ENCODE measurements around the gene PPIF.

The PPIF gene

DNA sequence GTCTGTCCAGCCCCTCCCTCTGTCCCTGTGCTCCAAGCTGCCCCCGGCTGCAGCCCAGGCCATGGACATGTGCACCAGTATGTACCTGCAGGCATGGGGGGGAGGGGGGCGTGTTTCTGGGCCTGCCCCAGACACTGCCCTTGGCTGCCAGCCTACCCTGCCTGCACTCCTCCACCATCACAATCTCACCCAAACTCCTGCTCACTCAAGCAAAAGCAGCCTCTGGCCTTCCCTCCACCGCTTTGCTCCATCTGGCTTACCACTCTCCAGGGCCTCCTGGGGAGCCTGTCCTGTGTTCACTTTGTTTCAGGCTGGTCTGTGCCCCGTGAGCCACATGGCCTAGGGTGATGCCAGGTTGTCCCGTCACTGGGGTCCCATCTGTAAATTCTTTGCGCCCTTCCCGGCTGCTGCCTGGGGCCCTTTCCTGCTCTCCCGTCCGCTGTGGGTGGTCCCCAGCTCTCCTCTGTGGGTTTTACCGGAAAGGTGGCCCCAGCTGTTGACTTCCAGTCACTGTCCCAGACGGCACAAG, 33.3 kb upstream of the PPIF start:
- no peak for DNase-seq (ENCODE audit: low spot score)

DNA sequence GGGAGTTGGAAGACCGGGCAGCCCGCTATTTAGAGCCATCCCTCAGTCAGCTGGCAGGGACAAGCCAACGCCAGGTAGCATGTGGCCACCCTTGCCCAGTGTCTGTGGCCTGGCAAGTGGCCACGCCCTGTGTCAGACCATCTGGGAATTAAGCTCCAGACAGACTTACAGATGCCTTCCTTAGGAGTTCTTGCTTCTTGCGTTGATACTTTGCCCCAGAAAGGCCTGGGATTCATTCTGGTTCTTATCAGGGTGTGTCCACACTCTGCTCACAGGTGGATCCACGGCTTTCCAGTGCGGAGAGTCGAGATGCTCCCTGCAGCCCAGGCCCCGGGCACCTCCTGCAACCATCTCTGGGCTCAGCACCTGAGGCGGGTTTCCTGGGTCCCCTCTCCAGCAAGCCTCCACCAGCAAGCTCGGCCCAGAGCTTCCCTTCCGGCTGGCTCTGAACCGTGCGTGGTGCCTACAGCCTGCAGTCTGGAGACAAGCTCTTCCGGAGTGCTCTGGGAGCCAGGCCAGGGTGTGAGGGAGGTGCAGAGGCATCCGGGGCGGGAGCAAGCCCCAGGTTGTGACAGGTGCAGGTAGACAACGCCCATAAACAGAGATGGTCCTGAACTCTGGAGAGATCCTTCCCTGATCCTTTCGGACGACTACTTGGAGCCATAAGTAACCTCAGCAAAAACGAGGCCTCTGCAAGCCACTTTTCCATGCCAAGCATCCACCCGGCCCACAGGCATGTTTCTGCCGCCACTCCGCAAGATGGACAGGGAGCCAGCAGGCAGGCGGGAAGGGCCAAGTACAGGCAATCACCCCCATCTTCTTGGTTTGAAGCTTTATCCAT, 32.3 kb upstream of the PPIF start:
- DNase-seq (ENCODE audit: low spot score) = no peak

- DNase-seq (ENCODE audit: low spot score) = no peak
Observed at GRCh38 chr10:79315602-79315920, 31.7 kb upstream of the PPIF start.

DNA sequence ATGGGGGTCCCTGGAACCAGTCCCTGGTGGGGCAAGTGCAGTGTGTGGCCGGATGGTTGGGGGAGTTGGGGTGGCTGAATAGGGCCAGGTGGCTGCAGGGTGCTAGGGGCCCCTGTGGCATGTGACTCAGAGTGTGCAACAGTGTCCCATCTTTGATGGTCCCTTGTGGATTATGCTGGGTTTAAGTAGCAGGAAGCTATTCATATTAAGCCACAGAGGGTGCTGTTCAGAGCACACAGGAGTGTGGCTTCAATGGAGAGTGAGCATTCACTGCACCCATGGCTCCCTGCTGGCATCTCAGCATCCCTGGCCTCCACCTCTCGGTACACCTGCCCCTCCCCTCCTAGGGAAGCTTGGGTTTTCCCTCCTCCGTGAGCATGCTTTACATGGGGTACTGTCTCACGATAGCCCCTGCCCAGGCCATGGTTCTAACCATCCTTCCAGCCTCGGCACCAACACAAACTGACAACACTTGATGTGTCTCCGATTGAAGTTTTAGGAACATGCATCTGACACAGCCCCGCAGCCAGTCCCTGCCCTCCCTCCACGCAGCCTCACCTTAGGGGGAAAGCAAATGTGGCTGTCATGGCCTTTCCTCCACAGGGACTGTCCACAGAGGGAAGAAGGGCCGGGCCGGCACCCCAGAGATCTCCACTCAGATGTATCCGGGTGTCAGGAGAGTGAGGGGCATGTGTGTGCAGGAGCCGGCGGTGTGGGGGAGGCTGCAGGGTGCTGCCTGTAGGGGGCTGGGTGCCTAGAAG, 30.4 kb upstream of the PPIF start:
- no peak for DNase-seq (ENCODE audit: low spot score)

DNA sequence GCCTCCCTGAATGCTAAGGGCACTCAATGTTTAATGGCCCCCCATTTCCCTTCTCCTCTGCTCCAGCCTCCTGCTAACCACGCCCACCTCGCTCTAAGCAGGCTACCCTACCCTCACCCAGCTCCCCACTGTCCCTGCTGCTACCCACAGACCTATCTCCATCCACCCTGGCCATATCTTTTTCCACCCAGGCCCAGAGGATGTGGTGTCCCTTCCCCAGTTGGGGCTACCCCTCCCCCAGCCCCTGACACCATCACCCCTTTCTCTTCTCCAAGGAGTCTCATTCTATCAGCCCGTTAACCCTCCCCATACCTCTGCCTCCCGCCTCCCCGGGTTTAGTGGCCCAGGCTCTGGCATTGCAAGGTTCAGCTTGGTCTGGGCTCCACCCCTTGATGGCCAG, 28.9 kb upstream of the PPIF start:
- DNase-seq (ENCODE audit: low spot score) = no peak

GRCh38 chr10:79319115-79319771, 28.0 kb upstream of the PPIF start:
- DNase-seq (ENCODE audit: low spot score) = no peak

- no peak for DNase-seq (ENCODE audit: low spot score)
Observed at GRCh38 chr10:79320316-79320715, 27.0 kb upstream of the PPIF start.

- peak; percentile 20 for DNase-seq (ENCODE audit: low spot score)
Observed at GRCh38 chr10:79320820-79321493, 26.3 kb upstream of the PPIF start.

- DNase-seq (ENCODE audit: low spot score) = no peak
Observed at GRCh38 chr10:79321494-79321882, 25.8 kb upstream of the PPIF start.

- DNase-seq (ENCODE audit: low spot score) = no peak
Observed at GRCh38 chr10:79321951-79322350, 25.3 kb upstream of the PPIF start.

DNA sequence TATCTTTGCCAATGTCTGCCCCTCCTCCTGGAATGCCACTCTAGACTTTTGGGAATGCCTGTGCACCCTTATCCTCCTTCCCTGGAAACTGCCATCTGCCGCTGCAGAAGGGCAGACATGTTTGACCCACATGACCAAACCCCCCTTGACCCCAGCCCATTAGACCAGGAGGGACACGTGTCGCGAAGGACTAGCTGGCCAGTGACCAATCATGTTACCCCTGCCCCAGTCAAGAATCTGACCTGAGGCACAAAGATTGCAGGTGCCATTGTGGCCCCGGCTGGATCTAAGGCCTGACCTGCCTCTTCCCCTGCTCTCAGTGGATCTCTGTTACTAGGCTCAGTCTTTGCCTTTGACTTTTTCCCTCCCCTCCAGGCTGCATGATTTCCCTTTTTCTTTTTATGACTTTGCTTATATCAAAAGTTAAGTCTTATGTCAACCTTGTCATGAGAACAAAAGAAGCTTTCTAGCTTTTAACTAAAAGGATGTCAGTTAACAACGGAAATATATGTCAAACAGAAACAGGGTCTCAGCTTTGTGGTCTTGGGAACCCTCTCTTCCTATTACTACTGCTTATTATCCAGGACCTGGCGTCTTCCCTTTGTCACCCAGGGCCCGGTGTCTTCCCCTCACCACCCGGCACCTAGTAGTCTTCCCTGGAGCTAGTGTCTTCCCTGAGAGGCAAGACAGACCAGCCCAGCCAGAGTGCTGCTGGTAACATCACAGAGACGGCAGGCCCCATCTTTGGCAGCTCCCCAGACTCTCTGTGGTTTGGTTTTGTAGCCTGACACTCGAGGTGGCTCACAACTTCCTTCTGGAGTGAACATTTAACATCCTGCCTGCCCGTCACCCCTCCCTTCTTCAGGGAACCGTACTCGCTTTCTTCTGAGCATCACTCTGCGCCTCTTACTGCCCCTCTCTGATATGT, 24.4 kb upstream of the PPIF start:
- no peak for DNase-seq (ENCODE audit: low spot score)

DNA sequence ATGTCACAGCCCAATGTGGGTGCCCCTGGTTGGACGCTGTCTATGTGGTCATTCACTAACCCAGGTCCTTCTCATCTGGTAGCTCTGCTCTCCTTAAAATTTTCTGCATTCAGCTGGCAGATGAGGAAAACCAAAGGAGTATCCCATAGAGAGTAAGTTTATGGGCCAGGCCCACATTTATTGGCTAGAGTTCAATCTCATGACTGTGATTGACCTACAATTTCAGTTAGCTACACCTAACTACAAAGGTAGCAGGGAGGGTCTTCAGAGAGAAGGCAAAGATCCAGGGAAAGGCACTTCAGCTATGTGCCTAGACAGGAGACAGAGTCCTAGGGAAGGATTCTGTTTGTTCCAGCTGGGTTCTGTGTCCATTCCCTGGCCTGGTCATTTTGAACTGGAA, 23.7 kb upstream of the PPIF start:
- no peak for DNase-seq (ENCODE audit: low spot score)

DNA sequence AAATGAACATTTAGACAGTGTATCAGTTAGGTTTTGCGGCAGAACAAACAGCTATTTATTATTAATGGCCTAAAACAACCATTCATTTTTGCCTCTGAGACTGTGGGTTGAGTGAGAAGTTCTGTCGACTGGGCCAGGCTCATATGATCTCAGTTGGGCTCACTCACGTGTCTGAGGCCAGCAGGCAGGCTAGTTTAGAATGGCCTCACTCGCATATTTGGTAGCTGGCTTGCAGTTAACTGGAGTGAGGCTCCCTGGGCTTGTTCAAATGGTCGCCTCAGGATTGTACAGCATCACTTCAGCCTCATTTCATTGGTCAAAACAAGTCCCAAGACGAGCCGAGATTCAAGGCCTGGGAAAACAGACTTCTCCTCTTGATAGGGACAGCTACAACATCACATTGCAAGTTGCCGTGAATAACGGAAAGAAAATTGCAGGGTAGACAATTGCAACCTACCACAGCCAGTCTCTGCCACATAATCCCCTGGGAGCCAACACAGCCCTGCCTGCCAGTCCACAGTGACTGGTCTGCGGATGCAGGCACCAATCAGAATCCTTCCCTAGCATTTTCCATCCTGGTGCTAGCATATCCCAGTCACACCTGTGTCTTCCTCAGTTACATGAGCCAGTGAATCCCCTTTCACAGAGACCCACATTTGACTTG, 23.1 kb upstream of the PPIF start:
- no peak for DNase-seq (ENCODE audit: low spot score)

GRCh38 chr10:79326361-79327089, 20.7 kb upstream of the PPIF start:
- DNase-seq (ENCODE audit: low spot score) = no peak

DNA sequence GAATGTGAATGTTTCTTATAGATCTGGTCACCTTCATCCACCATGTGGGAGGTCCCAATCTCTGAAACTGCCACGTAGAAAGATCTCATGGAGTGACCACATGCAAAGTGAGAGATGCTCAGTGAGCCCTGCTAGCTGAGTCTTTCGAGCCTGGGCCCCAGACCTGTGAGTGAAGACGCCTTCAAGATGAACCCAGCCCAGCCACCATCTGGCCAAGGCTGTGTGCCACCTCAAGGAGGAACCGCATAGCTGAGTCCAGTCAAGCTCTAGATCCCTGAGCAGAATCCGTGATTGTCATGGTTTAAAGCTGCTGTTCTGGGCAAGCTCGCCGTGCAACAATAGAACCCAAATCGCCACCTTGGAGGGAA, 20.2 kb upstream of the PPIF start:
- DNase-seq (ENCODE audit: low spot score) = no peak

- DNase-seq (ENCODE audit: low spot score) = no peak
Observed at GRCh38 chr10:79328147-79328701, 19.0 kb upstream of the PPIF start.

- DNase-seq (ENCODE audit: low spot score) = no peak
Observed at GRCh38 chr10:79328737-79329504, 18.3 kb upstream of the PPIF start.

DNA sequence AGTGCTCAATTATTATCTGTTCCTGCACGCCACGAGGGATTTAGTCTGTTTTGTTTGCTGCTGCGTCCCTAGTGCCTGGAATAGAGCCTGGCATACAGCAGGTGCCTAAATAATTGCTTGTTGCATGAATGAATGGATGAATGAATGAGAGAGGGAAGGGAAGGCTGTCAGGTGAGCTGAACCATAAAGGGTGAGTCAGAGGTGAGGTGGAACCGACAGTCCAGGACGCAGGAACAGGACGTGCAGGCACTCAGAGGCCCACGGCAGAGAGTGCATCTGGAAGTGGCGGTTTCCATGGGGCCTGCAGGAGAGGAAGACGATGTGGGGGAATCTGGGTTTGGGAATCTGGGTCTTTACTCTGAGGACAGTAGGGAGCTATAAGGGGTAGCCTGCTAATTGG, 17.7 kb upstream of the PPIF start:
- no peak for DNase-seq (ENCODE audit: low spot score)

DNA sequence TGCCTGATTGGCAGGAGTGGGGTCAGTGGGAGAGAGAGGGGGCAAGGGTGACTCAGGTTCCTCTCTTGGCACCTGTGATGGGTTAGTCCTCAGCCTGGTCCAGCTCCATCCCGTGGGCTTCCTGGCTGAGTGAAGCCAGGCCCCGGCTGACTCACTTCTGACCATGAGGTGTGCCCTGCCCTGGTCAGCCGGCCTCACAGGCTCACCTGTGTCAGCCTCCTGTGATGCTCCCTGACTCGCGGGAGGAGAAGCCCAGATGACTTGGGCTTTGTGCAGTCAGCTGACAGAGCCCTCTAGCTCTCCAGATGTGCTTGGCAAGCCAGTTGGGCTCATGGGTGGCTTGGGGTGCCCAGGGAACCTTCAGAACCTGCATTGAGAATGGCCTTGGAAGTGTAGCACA, 16.0 kb upstream of the PPIF start:
- no peak for DNase-seq (ENCODE audit: low spot score)

Data from COLO829 (cell line).